SJSA1 (cell line): Measurements from ENCODE around the gene ZNF584. TPM values are rescaled to one million over a fixed set of nuclear protein-coding genes. Genes with fewer than 3 reads are reported as not detected.
"Not testable (repeated sequence)": the region's sequence is repeated elsewhere in the genome, so short reads cannot be mapped to it uniquely, and the experiment has no call there.

Experiments
- DNase-seq, 2 experiments: peaks; one replicate each; pipeline ENCODE4 v3.0.0-alpha.2; 2015 to 2020; ENCODE audit warnings: low spot score in 2 of 2, low read depth in 1 of 2
- H3K27ac ChIP-seq: fragments of 250-450 bp; sonication (Bioruptor Pico); 2 replicates; pipeline ENCODE4 v1.5.1; 2020; ENCODE audit warnings: mild to moderate bottlenecking, moderate library complexity
- H3K27me3 ChIP-seq: fragments of 250-450 bp; sonication (Bioruptor Pico); replicated peaks from 2 replicates; pipeline ENCODE4 v1.5.1; 2020; ENCODE audit warnings: mild to moderate bottlenecking, moderate library complexity
- H3K36me3 ChIP-seq: fragments of 250-450 bp; sonication (Bioruptor Pico); 2 replicates; pipeline ENCODE4 v1.5.1; 2020; ENCODE audit warnings: mild to moderate bottlenecking
- H3K4me1 ChIP-seq: fragments of 250-450 bp; sonication (Bioruptor Pico); replicated peaks from 2 replicates; pipeline ENCODE4 v1.6.1; 2021; ENCODE audit warnings: mild to moderate bottlenecking
- H3K4me3 ChIP-seq: fragments of 250-450 bp; sonication (Bioruptor Pico); 2 replicates; pipeline ENCODE4 v1.5.1; 2020; ENCODE audit warnings: mild to moderate bottlenecking
- H3K9me3 ChIP-seq: fragments of 250-450 bp; sonication (Bioruptor Pico); replicated peaks from 2 replicates; pipeline ENCODE4 v1.5.1; 2020; ENCODE audit warnings: mild to moderate bottlenecking
- total RNA-seq: library from RNA; depleted of rRNA; stranded (reverse); fragments of >200 nt; shearing (Covaris generic); gene quantifications from 2 replicates; pipeline ENCODE4 v1.2.3, GENCODE V29; 2014

ZNF584 gene
- total RNA-seq, 1 experiment from 2014 or later = 13.5 TPM

DNA sequence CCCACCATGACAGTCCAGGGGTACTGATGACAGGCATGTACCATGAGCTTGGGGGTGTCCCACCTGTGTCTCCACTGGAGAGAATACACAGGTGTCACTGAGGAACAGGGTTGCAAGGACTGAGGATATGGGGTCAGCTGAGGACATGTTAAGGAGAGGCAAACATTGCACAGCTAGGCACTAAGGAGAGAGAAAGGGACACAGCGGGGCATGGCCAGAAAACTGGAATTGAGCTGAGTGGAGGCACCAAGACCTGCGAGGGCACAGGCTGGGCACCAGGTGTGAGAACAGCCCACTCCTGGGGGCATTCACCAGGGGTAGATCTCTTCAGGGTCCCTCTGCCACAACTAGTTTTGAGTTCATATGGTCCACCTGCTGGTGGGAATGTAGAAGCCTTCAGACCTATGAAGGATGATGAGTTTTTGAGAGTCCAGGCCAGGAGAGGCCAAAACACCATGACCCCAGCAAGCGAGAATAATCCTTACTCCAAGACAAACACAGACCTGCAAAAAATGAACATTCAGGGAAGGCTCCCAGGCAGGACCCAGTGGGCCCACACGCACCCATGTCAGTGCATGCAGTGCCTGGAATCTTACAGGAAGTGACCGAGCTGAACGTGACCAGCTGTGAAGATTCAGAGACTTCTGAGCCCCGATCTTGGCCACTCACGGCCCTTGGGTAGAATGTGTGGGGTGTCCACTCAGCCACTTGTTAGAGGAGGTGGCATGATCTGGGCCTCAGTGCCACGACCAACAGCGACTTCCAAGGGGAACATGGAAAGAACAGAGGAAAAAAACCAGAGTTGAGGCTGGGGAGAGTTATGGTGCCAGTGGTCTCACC, 1.4 kb upstream of the ZNF584 start:
- Histone ChIP-seq H3K27ac (no peak overlapping the region), H3K9me3 (no peaks in the 10 kb centered on the region), H3K4me3 (peak overlapping the region; percentile 85; the same call in 1 of the 2 replicates), H3K36me3 (peaks cover 7% of the 10 kb centered on the region; the same call in 1 of the 2 replicates), H3K4me1 (peaks cover 17% of the 10 kb centered on the region), H3K27me3 (no peaks in the 10 kb centered on the region)
- no peak for DNase-seq

GRCh38 chr19:58407658-58408151, 744 bp upstream of the ZNF584 start:
- no peaks in the 10 kb centered on the region for H3K9me3 ChIP-seq
- H3K36me3 ChIP-seq = peaks cover 12% of the 10 kb centered on the region
- H3K27me3 ChIP-seq = no peaks in the 10 kb centered on the region
- DNase-seq = no peak
- H3K27ac ChIP-seq = peak overlapping the region; percentile 12
- peaks cover 16% of the 10 kb centered on the region for H3K4me1 ChIP-seq
- peak overlapping the region; percentile 85 for H3K4me3 ChIP-seq

DNA sequence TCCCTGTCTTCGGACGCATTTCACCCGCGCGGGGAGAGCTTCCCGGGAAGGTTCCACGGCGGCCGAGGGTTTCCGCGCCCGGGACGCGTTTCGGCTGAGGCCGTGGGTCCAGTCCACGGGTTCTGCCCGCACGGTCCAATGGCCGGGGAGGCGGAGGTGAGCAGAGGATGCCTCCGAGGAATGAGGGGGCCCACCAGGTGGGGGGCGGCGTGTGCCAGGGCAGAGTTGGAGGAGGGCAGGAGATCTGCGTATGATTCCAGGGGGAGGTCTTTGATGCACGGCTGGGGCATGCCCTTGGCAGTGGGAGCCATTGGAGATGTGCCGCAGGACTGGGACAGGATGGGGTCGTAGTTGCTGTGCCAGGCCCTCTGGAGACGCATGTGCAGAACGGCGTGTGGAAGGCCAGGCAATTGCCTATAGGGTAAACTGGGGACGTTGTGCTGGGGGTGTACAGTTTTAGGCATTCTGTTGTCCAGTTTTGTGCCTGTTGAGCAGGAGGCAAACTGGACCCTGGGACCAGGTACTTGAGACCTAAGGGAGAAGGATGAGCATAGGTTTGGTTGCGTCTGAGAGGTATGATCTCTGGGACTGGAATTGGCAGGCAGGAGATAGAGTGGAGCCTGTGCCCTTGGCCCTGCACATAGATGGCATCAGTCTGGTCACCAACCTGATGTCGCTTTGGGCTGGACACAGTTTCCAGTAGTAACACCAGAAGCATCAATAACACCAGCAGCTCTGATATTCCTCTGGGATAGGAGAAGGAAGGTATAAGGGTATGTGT, 751 bp downstream of the ZNF584 start:
- Histone ChIP-seq H3K36me3 (peaks cover 15% of the 10 kb centered on the region), H3K9me3 (no peaks in the 10 kb centered on the region), H3K27ac (peak overlapping the region; percentile 12), H3K4me3 (peak overlapping the region; percentile 85), H3K4me1 (peaks cover 16% of the 10 kb centered on the region), H3K27me3 (no peaks in the 10 kb centered on the region)
- peak in 1 of 2 experiments; percentile 37 for DNase-seq

DNA sequence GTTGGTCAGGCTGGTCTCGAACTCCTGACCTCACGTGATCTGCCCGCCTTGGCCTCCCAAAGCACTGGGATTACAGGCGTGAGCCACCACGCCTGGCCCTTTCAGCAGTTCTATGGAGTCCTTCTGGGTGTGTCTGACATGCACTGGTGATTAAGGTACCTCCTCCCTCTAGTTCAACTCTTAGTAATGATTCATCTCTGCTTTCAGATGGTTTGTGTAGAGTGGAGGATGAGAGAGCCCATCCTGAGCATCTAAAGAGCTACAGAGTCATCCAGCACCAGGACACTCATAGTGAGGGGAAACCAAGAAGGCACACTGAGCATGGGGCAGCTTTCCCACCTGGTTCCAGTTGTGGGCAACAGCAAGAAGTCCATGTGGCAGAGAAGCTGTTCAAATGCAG, 8.2 kb downstream of the ZNF584 start:
- Histone ChIP-seq H3K36me3 (peaks cover 61% of the 10 kb centered on the region), H3K27ac (no peak overlapping the region), H3K27me3 (no peaks in the 10 kb centered on the region), H3K4me3 (no peak overlapping the region), H3K9me3 (0 out of 2 replicates have a peak, but pooled peaks cover 10% of the 10 kb centered on the region), H3K4me1 (peaks cover 3% of the 10 kb centered on the region; the same call in 1 of the 2 replicates)
- DNase-seq = no peak

GRCh38 chr19:58417071-58417470, 8.6 kb downstream of the ZNF584 start:
- Histone ChIP-seq H3K36me3 (peaks cover 61% of the 10 kb centered on the region), H3K27ac (no peak overlapping the region)
- no peak for DNase-seq

DNA sequence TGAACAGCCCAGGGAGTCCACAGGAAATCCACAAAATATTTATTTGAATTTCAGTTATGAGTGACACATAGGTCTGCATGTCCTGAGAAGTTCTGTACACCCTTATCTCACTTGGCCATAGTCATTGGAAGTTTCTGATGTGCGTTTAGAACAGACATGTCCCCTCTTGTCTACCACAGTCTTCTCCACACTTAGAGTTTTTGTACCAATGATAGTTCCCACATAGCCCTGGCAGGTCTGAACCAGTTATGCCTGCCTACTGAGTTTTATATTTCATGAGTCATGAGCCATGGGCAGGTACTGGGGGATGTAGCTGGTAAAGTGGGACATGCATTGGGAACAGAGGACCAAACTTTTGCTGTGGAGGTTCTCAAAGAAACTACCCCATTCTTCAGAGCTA, 20.2 kb downstream of the ZNF584 start:
- Histone ChIP-seq H3K9me3 (peaks cover 53% of the 10 kb centered on the region), H3K27ac (no peak overlapping the region), H3K27me3 (no peaks in the 10 kb centered on the region), H3K4me1 (no peaks in the 10 kb centered on the region), H3K36me3 (peaks cover 34% of the 10 kb centered on the region), H3K4me3 (no peak overlapping the region)
- no peak for DNase-seq

More at GRCh38 chr19:58417071-58417470, 8.6 kb downstream of the ZNF584 start:
- Histone ChIP-seq H3K4me1 (peaks cover 3% of the 10 kb centered on the region; the same call in 1 of the 2 replicates), H3K4me3 (no peak overlapping the region), H3K27me3 (no peaks in the 10 kb centered on the region), H3K9me3 (0 out of 2 replicates have a peak, but pooled peaks cover 10% of the 10 kb centered on the region)

DNA sequence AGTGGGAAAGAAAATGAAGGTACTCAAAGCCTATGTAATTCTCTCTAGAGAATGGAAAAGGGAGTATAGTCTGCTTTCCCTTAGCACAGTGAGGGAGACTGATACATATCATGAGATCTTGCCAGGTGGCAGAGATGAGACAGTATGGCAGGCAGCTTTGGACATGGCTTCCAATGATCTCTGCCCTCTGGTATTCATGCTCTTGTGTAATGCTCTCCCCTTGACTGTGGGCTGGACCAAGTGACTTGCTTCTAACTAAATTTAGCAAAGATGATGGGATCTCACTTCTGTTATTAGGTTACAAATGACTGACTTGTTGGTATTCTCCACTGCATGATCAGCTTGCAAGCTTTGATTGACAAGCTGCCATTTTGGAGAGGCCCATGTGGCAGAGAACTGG, 21.3 kb downstream of the ZNF584 start:
- no peak overlapping the region for H3K27ac ChIP-seq
- DNase-seq = no peak

DNA sequence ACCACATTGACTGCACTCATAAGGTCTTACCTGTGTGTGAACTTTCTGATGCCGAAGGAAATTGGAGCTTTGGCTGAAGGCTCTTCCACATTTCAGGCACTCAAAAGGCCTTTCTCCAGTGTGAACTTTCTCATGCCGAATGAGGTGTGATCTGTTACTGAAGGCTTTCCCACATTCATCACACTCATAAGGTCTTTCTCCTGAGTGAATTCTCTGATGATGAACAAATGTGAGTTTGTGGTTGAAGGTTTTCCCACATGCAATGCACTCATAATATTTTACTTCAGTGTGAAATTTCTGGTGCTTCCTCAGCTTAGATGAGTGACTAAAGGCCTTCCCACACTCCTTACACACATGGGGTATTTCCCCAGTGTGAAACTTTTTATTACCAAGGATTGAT, 25.8 kb downstream of the ZNF584 start:
- DNase-seq = no peak
- Histone ChIP-seq H3K27me3 (no peaks in the 10 kb centered on the region), H3K27ac (no peak overlapping the region), H3K4me3 (no peak overlapping the region), H3K4me1 (peaks cover 3% of the 10 kb centered on the region), H3K36me3 (peaks cover 70% of the 10 kb centered on the region), H3K9me3 (peaks cover 59% of the 10 kb centered on the region)

More for the DNA sequence above, 21.3 kb downstream of the ZNF584 start:
- Histone ChIP-seq H3K36me3 (peaks cover 45% of the 10 kb centered on the region), H3K4me1 (no peaks in the 10 kb centered on the region), H3K9me3 (peaks cover 63% of the 10 kb centered on the region), H3K27me3 (no peaks in the 10 kb centered on the region), H3K4me3 (no peak overlapping the region)

GRCh38 chr19:58439576-58440554, 31.4 kb downstream of the ZNF584 start, which contains the start of gene ZNF132:
Gene ZNF132 (minus strand): TSS chr19:58440153. CDS start chr19:58439821, 332 bp downstream.
- Histone ChIP-seq H3K27ac (peak within 1 kb of the TSS; percentile 51), H3K9me3 (peaks cover 23% of the 10 kb centered on the region), H3K27me3 (no peaks in the 10 kb centered on the region), H3K4me1 (peaks cover 17% of the 10 kb centered on the region), H3K4me3 (peak within 1 kb of the TSS; percentile 50), H3K36me3 (peaks cover 28% of the 10 kb centered on the region)
- peak; percentile 92 to 97 for DNase-seq

DNA sequence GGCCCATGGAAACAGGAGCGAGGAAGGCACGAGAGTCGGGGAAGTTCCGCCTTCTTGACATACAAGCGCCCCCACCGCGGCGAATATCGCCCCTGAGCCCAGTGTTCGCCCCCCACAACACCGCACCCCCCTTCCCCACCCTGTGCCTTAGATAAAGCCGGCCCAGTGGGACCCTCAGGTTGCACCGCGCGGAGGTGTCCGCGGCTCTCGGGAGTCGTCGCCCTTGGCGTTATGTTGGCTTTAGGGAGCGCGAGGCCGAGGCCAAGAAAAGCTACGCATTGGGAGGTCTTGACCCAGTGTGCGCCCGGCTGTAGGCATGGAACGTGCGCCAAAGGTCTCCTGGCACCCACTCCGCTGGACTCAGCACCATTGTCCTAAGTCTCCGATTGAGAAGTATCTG, 32.1 kb downstream of the ZNF584 start:
- peak overlapping the region; percentile 37 for H3K27ac ChIP-seq
- H3K4me3 ChIP-seq = peak overlapping the region; percentile 50
- peaks cover 17% of the 10 kb centered on the region for H3K4me1 ChIP-seq
- DNase-seq = no peak
- H3K36me3 ChIP-seq = peaks cover 21% of the 10 kb centered on the region
- H3K27me3 ChIP-seq = no peaks in the 10 kb centered on the region
- H3K9me3 ChIP-seq = peaks cover 20% of the 10 kb centered on the region

GRCh38 chr19:58442986-58443385, 34.5 kb downstream of the ZNF584 start:
- not testable (repeated sequence) for H3K27me3 ChIP-seq, H3K27ac ChIP-seq, DNase-seq, H3K4me3 ChIP-seq, H3K36me3 ChIP-seq
- Histone ChIP-seq H3K4me1 (peaks cover 17% of the 10 kb centered on the region), H3K9me3 (peaks cover 23% of the 10 kb centered on the region)

DNA sequence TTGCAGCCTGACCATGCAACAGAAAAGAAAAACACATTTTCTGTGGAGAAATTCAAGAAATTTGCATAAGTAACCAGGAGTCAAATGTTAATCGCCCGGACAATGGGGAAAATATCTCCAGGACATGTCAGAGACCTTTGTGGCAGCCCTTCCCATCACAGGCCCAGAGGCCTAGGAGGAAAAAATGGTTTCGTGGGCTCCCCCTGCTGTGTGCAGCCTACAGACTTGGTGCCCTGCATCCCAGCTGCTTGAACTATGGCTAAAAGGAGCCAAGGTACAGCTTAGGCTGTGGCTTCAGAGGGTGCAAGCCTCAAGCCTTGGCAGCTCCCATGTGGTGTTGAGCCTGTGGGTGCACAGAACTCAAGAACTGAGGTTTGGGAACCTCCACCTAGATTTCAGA, 40.4 kb downstream of the ZNF584 start:
- not testable (repeated sequence) for H3K27me3 ChIP-seq, H3K27ac ChIP-seq, DNase-seq, H3K36me3 ChIP-seq, H3K4me1 ChIP-seq, H3K4me3 ChIP-seq
- peaks cover 24% of the 10 kb centered on the region for H3K9me3 ChIP-seq

- H3K4me1 ChIP-seq, H3K27me3 ChIP-seq: not testable (repeated sequence)
- H3K9me3 ChIP-seq = peaks cover 24% of the 10 kb centered on the region
Observed at GRCh38 chr19:58449980-58450379, 41.5 kb downstream of the ZNF584 start.

More at GRCh38 chr19:58449980-58450379, 41.5 kb downstream of the ZNF584 start:
- not testable (repeated sequence) for DNase-seq, H3K36me3 ChIP-seq, H3K4me3 ChIP-seq, H3K27ac ChIP-seq
